Cortex of kidney (tissue), 1 donor: Measurements from ENCODE around the gene ZNF764.
A peak's percentile ranks its signal among the peaks of the same experiment; 100 is the strongest.
"Not testable (repeated sequence)": the region's sequence is repeated elsewhere in the genome, so short reads cannot be mapped to it uniquely, and the experiment has no call there.

ENCODE experiments used
- DNase-seq: peaks from one replicate; lab custom pipeline; 2025; lab: John Stamatoyannopoulos, UW

ZNF764 gene

GRCh38 chr16:30527635-30528178 is 30.5 kb downstream of the ZNF764 start:
- no peak for DNase-seq

GRCh38 chr16:30526823-30527634 is 31.1 kb downstream of the ZNF764 start:
- peak; percentile 91 for DNase-seq

GRCh38 chr16:30526137-30526822 is 31.9 kb downstream of the ZNF764 start, which contains the start of gene ZNF768:
ZNF768 (minus strand) TSS chr16:30526566; CDS start chr16:30526413, 153 bp downstream.
- no peak for DNase-seq

GRCh38 chr16:30525844-30526136 is 32.4 kb downstream of the ZNF764 start:
- DNase-seq = no peak

GRCh38 chr16:30524575-30525568 is 33.3 kb downstream of the ZNF764 start:
- DNase-seq = no peak

GRCh38 chr16:30523768-30524574 is 34.2 kb downstream of the ZNF764 start:
- DNase-seq = no peak

GRCh38 chr16:30522702-30523463 is 35.3 kb downstream of the ZNF764 start:
- not testable (repeated sequence) for DNase-seq

- DNase-seq = no peak
Measured at GRCh38 chr16:30521873-30522641, 36.1 kb downstream of the ZNF764 start.

GRCh38 chr16:30521476-30521872 is 36.7 kb downstream of the ZNF764 start:
- DNase-seq = no peak

- no peak for DNase-seq
Measured at GRCh38 chr16:30519120-30520049, 38.8 kb downstream of the ZNF764 start.

GRCh38 chr16:30518552-30518951 is 39.6 kb downstream of the ZNF764 start:
- no peak for DNase-seq

GRCh38 chr16:30515275-30515674 is 42.9 kb downstream of the ZNF764 start:
- no peak for DNase-seq

GRCh38 chr16:30511509-30511908 is 46.7 kb downstream of the ZNF764 start:
- no peak for DNase-seq

- DNase-seq = no peak
Measured at GRCh38 chr16:30510376-30510938, 47.7 kb downstream of the ZNF764 start.

GRCh38 chr16:30509081-30509765 is 49.0 kb downstream of the ZNF764 start:
- DNase-seq = no peak
